ENCODE results near the gene ELF1.

The ELF1 gene

DNA sequence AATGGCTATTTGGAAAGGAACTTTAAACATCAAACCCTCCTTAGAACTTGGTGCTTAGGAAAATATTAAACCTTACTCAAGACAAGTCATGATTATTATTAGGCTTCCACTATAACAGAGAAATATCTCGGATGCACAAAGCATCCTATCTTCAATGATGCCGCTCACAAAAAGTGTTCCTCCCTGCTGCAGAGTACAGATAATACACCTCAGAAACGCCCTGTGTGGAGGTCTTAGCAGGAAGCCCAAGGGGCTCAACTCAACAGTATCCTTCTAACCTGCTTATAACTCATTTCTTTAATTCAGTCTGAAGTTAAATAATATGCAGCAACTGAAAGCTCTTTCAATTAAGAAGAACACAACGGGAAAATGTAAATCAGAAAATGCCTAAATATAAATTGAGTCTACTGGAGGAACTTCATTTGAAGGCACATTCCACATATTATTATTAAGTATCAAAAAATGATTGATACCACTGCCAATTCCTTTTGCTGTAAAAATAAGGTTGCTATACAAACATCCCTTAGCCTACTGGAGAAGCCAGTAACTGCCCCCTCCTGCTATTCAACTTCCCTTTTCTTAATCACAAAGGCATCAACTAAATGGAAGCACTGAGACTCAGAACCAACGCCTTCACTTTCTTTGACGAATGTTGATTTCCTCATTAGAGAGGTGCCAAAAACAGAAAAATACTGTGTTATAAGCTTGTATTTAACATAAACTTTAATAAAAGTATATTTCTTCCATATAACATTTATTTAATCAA, 12.0 kb downstream of the ELF1 start:
- DNase-seq (ENCODE audit: low read depth, low spot score), result no peak

DNA sequence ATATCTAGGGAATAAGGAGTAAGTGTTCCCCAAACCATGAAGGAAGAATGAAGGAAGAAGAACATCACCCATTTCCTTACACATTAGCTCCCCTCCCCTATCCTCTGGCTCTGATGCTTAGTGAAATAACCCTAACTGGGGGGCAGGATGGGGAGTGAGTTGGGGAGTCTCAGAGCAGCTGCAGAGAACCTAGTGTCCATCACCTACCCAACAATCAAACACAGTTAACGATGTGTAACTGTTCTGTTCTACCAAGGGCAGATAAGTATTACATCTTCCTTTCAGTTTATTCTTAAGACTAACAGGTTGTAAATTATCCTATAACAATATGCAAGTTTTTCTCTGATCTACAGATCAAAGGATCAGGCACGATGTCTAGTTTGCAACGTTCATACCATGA, 12.8 kb downstream of the ELF1 start:
- DNase-seq (ENCODE audit: low read depth, low spot score), result no peak

DNA sequence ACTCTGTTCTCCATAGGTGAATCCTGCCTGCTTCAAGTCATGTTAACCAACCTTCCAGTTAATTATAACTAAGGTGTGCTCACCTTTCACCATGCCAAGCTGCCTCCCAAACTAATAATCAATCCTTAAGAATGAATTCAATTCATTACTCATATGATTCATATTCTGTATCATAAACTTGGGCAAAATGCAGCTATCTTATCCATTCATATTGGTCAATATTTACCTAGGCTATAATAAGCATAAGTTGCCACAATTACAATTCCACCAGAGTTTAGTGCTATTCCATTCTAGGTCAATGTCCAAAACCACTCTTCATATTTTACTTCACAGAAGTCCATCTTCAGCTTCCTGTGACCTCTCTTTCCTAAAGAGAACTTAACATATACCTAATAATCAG, 13.4 kb downstream of the ELF1 start:
- no peak for DNase-seq (ENCODE audit: low read depth, low spot score)

DNA sequence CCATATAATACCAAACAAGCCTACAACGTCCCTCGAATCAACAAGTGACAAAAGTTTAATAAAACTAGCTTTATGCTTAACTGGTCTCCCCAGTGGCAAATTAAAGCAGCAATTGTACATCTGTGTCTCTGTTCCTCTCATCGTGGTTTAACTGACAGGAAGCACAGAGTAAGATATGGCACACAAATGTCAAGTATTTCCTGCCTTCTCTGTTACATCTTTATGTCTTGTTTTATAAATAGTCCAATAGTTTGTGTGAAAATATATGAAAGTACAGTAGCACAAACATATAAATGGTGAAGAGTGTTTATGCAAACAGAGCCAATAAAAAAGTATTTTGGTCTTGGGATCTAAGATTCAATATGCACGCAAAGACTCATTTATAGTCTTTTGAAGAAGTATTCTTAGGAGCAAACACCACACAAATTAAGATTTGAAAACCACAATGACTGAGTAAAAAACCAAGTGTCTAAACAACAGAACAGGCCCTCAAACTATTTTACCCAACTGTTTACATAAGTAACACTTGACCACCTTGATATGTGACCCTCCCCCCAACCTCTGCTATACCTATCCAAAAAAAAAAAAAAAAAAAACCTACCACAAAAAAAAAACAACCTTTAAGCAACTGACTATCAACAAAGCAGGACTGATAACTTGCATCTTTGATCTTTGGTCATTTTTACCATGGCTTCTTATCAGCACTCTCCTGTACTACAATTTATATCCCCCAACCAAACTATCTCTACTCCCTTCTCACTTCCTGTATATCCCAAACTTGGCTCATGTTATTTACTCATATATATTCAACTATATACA, 14.0 kb downstream of the ELF1 start:
- DNase-seq (ENCODE audit: low read depth, low spot score), result no peak

DNA sequence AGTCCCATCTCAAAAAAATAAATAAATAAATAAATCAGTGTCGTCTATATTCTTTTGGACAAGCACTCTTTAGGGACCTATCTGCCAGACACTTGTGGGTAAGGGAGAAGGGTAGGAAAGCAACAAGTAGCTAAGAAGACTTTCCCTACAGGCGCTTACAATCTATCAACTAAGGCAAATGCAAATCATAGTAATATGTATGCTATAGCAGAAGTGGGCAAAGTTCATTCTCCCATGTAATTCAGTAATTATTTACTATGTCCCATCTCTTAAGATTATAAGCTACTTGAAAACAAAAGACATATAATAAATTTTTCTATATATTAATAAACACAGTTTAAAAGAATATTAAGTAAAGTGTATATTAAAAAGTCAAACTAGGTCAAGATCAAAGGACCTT, 16.5 kb downstream of the ELF1 start:
- DNase-seq (ENCODE audit: low read depth, low spot score), result no peak

DNA sequence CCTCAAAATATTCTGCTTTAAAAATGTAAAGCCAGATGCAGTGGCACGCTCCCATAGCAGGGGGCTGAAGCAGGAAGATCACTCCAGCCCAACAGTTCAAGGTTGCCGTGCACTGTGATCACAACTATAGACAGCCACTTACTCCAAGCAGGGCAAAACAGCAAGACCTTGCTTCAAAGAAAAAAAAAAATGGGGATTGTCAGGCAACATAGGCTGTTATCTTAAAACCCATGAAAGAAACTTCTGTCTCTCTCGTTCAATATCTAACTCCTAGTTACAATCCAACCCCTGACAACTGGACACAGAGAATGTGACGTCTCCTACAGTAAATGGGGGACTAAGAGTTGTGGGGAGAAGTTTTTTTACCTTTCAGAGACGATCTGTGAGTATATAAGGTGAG, 17.4 kb downstream of the ELF1 start:
- DNase-seq (ENCODE audit: low read depth, low spot score), result no peak

DNA sequence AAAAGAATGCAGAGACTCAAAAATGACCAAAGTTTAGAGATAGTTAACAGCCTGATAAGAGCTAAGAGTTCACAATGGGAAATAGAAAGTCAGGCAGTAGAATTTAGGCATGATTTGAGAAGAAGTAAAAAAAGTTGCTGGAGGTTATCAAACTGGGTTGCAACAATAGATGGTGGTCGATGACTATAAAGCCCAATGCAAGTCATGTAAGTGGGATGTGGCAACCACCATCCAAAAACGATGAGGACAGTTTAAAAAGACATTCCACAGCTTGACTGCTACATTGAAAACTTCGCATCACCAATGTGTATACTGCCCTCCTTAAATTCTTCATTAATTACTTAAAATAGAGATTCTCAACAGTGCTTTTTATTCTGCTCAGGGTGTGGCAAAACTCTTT, 19.7 kb downstream of the ELF1 start:
- DNase-seq (ENCODE audit: low read depth, low spot score), result no peak

DNA sequence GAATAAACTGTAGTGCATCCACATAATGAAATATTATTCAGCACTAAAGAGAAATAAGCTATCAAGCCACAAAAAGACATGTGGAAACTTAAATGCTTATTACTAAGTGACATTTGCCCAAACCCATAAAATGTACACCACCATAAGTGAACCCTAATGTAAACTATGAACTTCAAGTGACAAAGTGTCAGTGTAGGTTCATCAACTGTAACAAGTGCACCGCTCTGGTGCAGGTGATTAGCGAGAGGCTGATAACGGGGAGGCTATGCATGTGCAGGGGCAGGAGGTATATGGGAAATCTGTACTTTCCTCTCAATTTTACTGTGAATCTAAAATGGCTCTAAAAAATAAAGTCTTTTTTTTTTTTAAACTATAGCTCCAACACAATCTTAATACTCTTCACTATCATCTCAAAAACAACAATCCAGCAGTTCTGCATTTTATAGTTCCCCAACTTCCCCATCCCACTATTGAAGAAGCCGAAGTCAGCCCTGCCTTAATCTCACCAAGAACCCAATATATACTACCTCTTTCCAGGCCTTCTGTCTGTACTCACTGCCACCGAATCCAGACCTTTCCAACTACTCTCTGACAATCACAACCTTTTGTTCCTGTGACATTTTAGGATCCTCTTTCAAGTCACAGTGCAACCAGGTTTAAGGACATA, 22.6 kb downstream of the ELF1 start:
- DNase-seq (ENCODE audit: low read depth, low spot score), result no peak

DNA sequence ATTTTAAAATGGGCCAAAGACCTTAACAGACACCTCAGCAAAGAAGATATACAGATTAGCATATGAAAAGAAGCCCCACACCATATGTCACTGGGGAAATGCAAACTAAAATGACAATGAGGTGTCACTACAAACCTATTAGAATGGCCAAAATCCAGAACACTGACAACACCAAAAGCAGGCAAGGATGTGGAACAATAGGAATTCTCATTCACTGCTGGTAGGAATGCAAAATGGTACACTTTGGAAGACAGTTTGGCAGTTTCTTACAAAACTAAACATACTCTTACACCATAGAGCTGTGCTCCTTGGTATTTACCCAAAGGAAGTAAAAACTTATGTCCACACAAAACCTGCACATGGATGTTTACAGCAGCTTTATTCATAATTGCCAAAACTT, 23.1 kb downstream of the ELF1 start:
- no peak for DNase-seq (ENCODE audit: low read depth, low spot score)

DNA sequence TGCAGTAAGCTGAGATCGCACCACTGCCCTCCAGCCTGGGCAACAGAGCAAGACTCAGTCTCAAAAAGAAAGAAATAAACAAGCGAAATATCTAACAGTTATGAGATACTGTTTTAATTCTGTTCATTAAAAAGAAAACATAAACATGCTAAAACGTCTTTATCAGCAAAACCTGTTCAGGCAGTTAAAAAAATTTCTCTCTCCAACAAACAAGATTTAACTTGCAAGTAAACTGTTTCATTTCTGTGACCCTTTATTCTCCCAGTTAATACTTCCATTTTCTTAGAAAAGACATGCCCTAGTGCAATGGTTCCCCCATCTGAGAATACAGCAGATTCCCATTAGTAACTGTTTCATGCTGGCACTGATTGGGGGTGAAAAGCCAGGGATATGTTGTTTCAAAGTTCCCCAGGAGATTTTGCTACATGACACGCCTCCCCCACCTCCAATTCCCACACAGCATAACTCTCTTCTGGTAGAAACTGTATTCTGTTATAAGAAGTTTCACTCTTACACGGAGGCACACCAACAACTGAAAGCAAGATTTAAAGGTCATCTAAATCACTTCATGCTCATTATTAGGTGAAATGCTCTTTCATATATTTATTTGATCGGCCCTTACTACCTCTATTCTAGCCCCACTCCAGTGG, 24.4 kb downstream of the ELF1 start:
- DNase-seq (ENCODE audit: low read depth, low spot score), result no peak

DNA sequence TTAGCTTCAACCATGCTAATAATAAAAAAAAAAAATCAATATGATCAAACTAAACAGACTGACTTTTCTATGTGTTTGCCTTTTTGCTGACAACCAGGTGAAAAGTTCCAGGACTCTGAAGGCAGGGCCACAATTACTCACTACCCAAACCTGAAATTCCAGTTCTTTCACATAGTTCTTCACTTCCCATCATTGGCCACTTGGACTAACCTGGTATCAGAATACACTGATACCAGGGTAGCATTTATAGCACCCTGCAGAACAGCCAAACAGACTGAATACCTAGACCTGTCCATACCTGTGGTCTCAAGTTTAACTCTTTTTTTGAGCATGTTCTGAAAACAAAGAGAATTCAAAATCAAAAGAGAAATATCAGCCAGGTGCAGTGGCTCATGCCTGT, 25.1 kb downstream of the ELF1 start:
- peak; percentile 80 for DNase-seq (ENCODE audit: low read depth, low spot score)

DNA sequence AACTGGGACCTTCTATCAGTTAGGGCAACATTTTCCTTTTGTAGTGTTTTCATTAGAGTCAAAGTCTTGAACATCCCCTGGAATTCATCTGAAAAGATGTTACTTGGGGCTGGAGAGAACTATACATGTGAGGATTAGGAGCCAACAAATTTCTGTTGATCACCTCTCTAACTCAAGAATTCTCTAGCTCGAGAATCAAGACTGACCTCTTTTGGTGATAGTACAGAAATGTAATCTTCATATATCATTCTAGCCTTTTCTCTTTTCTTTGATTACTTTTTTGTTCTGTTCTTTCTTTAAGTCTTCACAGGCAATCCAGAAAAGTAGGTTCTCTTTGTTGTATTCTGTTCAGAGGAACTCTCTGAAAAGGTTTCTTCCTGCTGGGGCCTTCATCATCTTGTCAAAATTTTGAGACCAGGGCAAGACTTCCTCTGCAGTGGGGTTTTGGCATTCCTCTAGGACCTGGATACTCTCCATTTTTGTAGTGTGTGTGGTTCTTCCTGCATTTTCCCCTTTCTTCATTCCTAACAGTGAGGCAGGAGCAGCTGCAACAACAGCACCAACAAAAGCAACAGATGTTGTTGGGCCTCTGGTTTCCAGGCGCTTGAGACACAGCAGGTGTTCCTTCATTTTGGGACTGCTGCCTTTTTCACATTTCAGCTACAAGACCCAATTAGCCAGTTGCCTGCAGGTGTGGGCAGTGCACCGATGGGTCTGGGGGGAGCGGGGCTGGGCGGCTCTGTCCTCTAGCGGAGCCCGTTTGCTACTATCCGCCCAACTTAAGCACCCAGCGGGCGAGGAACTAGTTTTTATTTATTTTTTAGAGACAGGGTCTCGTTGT, 26.2 kb downstream of the ELF1 start:
- peak; percentile 89 for DNase-seq (ENCODE audit: low read depth, low spot score)

DNA sequence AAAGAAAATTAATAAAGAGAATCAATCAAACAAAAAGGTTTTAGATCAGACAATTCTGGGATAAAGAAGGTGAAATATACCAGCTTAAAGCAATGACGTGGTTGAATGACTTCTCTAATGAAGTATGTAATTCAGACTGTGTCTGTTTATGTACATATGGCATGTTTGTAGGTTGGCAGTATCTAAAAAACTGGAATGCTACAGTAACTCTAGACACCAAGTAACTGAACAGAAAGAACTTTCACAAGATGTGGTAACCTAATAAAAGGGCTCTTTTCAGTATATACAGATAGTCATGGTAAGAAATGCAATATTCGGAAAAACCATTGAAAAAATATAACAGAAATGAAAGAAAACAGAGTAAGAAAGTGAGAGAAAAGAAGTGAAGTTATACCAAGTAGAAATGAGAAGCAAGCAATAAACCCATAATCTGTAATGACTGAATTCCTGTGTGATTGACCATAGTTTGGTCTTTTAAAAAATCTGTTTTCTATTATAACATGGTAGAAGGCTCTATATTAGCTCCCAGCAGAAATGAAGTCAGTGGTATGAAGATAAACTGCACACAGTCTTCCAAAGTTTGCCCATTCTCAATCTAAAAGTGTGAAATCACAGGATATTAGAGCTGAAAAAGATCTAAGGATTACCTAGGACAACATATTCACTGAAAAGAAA, 31.4 kb downstream of the ELF1 start:
- no peak for DNase-seq (ENCODE audit: low read depth, low spot score)

DNA sequence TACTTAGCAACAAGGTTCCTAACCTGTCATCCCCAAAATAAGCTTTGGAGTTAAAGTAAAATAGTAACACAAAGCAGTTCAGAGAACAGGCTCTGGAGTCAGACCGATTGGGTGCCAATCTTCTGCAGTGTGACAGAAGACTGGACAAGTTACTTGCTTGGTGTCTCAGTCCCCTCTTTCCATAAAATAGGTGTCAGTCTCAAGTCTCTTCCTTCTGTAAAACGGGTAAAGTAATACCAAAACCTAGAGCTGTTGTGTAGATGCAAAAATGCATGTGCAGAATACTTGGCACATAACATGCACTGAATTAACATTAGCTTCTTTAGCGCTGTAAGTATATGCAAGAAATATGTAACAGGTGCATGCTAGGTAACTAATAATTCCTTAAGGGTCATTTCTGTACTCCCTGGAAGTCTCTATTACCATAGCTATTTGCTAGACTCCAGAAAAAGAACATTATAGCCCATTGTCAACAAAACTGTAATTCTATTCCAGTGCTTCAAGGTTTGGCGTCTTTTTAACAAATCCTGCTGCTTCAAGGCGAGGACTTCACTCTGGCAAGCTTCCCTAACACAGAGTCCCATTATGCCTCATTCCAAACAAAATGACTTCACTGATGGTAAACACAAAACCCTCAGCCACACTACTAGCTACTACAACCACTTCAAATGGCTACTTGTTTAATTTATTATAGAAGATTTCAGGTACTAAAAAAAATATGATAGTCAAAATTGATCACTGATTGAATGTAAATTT, 32.8 kb downstream of the ELF1 start:
- DNase-seq (ENCODE audit: low read depth, low spot score), result no peak

DNA sequence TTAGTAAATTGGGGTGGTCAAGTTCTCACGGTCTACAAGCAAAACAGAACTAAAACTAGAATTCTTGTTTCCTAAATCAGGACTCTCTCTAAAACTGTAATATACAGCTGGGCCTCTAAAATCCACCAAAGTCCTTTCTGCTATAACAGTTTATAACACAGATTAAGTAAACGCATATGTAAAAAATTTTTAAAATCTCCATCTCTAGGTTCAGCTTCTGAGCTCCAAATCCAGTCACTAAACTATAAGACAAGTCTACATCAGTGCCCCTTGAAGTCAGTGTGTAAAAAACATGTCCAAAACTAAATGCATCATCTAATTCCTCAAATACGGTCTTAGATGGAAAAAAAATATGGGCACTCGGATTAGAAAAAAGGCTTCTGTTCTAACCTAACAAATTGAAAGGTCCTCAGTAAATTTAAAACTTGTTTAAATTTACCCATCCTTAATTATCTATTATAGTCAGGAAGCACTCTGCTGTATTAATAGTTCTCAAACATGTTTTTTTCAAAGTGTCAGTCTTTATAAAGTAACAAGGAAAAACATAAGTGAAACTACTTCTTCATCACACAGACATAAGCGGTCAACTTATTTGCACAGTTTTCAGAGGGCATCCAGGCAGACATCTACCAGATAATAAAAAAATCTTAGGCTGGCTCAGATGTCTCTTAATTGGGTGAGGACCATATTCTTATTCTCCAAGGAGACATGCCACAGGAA, 33.6 kb downstream of the ELF1 start:
- DNase-seq (ENCODE audit: low read depth, low spot score), result no peak

DNA sequence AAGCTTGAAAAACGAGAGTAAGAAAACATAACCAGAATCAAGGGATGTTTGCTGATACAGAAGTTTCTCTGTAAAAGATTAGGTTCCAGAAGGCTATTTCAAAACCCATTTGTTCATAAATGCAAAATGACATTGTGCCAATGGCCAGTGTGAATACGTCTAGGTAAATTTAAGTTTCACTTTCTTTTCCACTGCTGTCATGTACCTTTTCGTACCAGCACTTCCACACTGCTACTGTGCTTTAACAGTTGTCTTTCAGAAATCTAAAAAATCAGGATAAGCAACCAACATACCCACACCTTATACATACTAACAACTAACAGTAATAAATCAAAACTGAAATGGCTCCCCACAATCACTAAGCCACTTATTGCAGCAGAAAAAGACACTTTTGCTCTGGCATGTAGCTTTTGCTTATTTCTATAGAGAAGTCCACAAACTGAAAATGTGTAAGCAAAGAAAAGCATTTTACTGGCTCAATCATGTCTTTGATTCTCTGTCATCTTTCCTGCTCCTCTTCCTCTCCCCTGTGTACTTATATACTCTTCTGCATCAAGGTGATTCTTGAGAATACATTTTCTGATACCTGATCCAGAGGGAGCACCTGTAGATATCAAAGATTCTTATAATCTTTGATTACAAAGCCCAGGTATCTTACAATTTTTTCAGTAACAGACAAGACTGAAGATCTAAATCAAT, 34.3 kb downstream of the ELF1 start:
- no peak for DNase-seq (ENCODE audit: low read depth, low spot score)

DNA sequence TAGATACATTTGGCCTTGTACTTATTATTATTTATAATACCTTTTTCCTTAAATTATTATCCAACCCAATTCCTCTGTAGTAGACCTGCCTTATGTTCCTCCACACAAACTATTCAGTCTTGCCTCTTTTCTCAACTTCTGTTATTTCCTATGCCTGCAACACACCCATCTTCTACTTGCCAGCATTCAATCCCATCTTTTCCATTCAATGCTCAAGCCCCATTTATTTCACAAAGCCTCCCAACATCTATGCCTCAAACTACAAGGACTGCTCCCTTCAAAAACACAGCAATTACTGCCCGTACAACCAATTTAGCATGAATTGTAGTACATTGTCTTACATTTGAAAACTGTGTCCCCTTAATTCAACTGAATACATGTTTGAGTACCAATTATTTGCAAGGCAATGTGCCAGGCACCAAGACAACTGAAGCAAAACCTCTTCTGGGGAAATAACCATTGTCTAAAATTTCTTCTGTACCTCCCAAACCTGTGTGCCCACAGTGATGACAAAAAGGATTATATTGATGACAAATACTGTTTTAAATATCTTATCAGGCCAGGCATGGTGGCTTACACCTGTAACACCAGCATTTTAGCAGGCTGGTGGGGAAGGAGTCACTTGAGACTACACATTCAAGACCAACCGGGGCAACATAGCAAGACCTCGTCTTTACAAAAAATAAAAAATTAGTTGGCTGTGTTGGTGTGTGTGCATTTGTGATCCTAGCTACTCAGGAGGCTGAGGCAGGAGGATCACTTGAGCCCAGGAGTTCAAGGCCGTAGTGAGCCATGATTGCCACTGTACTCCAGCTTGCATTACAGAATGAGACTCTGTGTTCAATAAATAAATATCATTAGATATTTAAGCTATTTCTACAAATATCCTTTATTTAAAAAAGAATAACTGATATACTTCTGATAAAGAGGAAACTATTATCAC, 35.1 kb downstream of the ELF1 start:
- DNase-seq (ENCODE audit: low read depth, low spot score), result no peak

DNA sequence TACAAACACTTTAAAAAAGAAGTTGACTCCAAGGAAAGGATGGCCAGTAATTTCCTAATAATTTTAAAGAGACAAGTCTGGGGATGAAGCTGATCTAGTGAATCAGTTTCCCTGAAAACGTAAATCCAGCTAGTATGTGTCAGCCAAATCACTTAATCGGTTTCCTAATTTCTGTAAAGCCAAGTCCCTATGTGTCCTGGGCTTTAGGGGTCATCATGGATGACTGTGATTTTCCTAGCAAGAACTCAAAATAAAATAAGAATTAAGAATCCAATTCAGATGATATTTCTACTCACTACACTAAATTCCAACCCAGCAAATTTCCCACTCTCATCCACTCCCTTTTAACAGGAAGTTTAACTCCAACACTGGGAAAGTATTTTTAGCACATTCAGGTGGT, 35.9 kb downstream of the ELF1 start:
- DNase-seq (ENCODE audit: low read depth, low spot score), result no peak

Data from ELF-1 (cell line).